Measurements from ENCODE around the gene CHI3L2.

The CHI3L2 gene

DNA sequence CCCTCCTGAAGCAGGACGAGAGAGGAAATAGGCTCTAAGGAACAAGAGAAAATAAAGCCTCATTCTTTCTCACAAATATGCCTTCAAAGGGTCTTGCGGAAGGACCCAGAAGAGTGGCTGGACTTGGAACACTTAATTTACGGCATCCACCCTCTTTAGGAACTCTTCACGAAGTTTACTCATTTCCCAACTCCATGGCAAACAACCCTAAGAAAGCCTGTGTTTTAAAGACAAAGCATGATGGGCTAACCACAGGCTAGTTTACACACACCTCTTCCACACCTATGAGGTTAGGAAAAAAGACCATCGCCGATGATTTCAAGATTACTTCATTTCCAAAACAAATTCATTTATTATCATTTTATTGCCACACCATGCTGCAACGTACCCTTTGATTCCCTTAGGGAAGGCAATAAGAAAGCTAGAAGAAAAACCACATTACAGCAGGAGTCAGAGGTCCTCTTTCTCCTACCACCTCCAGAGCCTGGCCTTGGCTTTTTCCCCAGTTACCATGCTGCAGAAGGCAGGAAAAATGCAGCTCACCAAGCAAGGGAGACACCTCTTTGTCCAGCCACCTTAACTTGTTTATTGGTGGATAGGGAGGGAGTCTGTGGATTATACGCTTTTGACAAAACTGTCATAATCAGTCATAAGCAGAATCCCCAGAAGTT is 29.6 kb downstream of the CHI3L2 start:
- no peak for DNase-seq

DNA sequence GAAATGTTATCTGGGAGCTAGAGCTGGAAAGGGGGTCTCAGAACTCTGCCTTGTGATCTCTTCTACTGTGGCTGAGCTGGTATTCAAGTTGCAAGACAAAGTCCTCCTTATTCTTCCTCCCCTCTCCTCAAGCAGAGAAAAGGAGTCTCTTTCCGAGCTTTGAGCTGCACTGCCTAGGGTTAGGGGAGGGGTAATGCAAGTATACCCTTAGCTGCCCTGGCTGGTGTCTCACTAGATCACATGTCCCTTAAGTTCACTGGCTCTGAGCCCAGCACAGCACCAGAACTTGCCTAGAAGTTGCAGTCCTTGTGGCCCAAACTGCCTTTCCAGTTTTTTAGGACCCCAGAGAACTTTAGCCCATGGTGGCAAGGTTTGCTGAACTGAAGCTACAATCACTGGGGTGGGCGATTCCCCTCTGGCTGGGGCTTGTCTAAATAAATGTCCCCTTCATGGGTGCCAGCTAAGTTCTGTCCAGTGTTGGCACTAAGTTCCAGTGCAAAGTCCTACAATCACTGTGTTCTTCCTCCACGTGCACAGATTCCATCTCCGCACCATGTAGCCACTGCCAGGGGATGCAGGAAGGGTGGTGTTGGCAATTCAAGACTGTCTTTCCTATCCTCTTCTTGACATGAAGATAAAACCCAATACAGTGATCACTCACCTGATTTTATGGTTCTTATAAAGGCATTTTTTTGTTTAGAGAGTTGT is 40.4 kb downstream of the CHI3L2 start:
- DNase-seq = no peak

DNA sequence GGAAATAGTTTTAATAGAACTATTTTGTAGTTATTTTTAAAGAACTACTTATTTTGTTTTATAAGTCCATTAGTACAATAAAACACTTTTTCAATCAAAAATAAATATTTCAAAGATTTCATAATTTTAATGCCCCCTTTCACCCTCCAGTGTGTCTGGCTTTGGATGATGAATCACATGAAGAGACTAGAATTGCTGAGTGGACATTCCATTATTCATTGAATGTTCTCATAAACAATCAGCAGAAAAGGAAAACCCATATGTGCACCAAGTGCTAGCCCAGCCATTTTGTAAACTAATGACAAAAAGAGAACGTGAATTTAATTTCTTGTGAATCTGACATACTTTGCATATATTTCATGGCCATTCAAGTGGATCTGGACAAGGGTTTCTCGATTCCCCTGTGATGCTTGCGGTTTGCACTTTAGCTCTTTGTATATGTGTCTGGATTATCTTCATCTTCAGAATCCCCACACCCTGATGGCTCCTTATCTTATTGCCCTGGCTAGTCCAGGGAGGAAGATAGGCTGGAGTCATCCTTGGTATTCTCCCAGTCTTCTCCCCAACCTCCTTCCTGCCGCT is 42.4 kb downstream of the CHI3L2 start:
- DNase-seq = no peak

DNA sequence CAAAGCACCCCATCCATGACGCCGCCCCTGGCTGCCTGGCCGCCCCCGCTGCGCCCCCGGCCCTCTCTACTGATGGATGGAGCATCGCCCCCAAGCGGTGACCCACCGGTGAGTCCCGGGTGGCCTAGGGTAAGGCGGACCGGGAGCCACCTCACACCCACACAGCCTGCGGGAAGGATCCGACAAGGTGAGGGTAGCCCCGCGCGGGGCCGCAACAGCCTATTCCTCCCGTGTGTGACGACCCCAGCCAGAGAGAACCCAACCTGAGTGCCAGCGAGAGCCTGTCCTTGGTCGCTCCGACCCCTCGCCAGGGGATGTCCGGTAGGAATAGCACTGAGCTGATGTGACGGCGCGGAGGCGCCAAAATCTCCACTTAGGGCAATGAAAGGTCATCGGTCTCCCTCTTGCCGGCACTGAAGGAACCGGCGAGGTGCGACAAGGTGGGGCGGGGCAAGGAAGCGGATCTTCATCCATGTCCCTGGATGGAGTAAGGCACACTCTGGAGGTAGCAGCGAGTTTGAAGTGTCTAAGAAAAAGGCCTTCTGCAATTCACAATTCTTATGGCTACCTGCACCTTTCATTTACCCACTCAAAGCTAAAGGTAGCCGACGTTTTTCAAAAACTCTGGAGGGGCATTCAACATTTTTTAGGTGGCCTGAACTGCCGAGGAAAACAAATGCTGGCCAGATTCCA is 43.4 kb downstream of the CHI3L2 start:
- DNase-seq = no peak

DNA sequence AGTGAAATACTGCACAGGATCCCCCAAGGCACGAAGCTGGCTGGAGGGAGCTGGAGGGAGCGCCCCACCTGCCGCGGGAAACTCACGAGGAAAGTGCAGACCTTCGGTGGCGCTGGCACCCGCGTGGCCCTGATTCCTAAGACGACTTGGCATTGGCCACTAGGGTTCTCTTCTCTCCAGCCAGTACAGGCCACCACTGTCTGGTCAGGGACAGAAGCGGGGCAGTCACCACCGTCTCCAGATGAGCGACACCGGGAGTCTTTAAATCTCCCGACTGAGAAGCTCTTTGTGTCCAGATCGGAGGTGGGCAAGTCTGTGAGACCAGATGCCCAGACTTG is 43.9 kb downstream of the CHI3L2 start:
- DNase-seq = no peak

DNA sequence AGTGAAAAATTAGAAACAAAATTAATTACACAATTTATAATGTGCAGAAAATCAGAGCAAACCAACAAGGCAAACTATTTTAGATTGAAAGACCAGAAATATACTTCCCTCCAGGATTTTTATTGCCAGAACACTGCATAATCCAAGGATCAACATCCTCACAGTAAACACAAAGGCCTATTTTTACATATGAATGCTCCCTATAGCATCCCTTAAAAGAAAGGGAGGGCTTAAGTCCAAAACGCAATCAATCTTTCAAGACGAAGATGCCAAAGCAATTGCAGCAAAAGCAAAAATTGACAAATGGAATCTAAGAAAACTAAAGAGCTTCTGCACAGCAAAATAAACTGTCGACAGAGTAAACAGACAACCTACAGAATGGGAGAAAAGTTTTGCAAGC is 44.6 kb downstream of the CHI3L2 start:
- no peak for DNase-seq

DNA sequence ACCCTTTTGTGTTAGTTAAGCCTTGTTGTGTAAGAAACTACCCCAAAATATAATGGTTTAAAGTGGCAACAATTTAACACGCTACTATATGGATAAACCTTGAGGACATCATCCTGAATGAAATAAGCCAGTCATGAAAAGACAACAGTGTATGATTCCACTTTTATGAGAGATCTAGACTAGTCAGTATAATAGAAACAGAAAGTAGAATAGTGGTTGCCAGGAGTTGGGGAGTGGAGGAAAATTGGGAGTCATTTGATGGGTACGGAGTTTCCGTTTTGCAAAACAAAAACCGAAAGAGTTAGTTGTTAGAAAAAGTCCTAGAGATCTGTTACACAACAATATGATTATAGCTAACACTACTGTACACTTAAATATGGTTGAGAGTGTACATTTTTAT is 47.1 kb downstream of the CHI3L2 start:
- peak in 1 of 2 donors; percentile 14 for DNase-seq

DNA sequence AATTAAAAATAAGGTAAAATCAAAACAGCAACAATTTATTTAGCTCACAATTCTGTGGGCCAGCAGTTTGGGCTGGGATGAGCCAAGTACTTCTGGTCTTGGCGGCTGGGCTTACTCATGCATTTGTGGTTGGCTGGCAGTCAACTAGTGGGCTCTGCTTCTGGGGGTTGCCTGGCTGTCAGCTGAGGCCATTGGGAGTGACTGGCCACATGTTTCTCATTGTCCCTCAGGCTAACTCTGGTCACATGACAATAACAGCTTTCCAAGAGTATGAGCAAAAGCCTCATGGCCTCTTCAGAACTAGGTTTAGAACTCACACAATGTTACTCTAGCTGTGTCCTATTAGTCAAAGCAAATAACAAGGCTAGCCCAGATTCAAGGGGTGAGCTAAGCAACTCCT is 47.6 kb downstream of the CHI3L2 start:
- no peak for DNase-seq

DNA sequence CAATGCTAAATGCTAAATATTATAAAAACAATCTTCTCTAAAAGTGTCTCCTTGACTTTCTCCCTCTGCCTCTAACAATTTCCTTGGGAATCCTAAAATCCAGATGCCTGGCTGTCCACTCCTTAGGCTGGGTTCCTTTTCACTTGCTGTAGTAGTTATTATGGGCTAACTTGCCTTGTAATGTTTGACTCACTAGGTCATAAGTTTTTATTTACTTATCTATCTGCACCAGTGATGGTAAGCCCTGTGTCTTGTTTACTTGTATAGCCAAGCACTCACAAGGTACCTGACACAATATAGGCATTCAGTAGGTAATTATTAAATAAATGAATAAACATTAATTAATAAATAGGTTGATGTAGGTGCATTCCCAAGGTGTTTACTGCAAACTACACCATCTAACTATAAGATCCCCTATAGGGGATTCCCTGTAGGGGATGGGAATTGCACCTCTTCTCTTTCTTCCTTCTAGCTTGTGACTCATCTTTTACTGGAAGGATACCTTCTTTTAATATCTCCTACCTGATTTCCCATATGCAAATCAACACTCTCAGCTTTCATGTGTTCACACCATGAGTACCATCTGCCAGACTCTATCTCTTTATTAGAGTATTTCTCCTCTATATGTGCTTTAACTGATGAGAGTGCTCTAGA is 48.4 kb downstream of the CHI3L2 start:
- DNase-seq = no peak

DNA sequence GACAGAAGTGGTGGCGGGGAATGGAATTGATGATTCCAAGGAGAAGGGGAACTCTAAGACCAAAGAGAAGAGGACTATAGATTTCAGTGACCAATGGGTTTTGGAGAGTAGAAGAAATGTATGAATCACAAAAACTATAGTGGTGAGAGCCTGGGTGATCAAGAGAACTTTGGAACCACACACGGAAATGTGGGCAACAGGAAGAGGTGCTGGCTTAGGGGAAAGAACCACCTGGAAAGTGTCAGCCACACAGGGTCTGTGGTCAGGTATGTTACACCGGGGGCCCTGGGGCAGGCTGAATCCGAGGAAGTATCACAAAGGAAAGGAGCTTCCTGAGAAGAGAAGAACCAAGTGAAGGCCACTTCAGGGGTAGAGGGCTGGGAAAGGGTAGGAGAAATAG is 51.6 kb downstream of the CHI3L2 start:
- no peak for DNase-seq

DNA sequence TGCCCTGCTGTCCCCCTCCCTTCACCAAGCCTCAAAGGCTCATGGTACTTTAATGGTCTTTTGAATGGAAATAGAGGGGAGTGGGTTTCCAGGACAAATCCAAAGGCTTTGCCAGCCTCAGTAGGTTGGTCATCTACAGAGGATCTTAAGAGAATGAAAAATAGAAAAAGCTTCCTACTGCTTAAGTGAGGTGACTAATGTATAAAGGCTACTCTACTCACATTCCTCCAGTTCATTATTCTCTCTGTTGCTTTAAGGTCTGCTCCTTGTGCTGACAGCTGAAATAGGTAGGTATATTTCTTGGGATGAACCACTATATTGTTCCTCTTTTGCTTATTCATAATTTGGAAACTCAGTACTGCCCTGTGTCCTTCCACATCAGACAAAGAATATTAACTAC is 52.8 kb downstream of the CHI3L2 start:
- DNase-seq = no peak

DNA sequence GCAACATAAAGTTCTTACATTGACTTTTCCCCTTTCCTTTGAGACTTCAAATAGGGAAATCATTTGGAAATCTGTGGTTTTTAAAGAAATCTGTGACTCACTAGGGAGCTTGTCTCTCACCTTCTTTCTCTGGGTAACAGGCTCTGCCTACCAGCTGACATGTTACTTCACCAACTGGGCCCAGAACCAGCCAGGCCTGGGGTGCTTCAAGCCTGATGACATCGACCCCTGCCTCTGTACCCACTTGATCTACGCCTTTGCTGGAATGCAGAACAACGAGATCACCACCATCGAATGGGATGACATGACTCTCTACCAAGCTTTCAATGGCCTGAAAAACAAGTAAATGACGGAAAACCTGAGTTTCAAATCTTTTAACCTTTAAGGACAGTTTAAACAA is 53.9 kb downstream of the CHI3L2 start:
- no peak for DNase-seq

DNA sequence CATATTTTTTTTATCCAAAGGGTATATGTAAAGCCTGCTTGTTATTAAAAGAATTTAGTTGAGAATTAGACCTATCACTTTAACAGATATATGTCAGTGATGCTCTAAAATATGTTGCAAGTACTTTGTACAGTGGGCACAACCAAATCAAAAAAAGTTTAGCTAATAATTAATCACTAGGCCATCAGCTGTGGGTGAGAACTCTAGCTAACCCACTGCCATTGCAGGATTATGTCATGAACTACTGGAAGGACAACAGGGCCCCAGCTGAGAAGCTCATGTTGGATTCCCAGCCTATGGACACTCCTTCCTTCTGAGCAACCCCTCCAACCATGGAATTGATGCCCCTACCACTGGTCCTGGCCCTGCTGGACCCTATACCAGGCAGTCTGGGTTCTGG is 56.3 kb downstream of the CHI3L2 start:
- no peak for DNase-seq

DNA sequence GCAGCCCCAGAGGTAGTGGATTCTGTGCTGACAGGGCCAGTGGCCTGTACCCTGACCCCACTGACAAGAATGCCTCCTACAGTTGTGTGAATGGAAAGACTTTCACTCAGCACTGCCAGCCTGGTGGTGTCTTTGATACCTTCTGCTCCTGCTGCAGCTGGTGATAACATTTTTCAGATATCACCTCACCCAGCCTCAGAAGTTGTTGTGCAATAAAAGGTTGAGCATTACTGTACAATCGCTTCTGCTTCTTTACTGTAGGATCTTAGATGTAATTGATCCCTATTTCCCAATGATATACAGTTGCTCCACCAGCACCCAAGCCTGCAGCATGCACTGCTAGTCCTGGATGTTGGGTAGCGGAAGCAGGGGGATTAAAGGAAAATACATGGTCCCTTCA is 58.4 kb downstream of the CHI3L2 start:
- no peak for DNase-seq

DNA sequence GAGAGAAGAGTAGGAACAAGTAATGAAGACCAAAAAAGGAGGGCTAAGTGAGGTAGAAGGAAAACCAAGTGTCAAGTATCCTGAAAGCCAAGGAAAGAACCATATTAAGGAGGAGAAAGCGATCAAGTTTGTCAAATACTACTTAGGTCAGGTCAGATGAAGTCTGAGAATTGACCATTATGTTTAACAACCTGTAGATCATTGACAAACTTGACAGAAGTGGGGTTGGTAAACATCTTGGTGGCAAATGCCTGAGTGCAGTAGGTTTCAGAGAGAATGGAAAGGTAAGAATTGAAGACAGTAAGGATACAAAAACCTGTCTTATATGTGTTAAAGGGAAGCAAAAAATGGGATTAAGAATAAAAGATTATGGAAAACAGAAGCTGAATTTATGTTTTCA is 59.4 kb downstream of the CHI3L2 start:
- no peak for DNase-seq

DNA sequence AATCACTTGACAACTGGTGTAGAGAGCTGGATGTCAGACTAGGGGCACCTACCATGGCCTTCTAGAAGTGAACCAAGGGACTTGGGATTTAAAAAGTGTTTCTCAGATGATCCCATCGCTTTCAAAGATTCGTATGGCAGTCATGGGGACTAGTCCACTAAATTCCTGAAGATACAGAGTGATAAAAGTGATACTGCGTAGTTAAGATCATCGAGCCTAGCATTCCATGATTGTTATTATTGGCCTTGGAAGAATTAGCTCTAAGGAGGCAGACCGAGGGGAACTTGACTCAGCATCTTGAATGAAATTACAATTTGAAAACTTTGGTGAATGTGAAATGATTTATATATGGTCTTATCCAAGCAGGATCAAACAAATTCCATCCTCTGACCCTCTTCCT is 61.9 kb downstream of the CHI3L2 start:
- no peak for DNase-seq

DNA sequence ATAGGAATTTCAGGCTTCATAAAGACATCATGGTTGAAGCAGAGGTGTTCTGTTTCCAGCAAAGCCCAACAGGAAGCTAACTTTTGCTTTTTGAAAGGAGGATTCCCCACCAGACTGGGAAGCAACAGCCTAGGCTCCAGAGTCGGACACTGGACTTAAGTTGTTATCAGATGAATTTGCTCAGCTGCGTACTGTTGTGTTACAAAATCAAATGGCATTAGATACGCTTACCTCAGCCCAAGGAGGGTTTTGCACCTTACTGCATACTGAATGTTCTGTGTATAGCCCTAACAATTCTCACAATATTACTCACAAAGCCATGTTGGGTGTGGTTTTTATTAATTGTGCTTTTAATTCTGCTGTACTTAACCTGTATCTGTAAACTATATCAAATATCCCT is 62.6 kb downstream of the CHI3L2 start:
- no peak for DNase-seq

DNA sequence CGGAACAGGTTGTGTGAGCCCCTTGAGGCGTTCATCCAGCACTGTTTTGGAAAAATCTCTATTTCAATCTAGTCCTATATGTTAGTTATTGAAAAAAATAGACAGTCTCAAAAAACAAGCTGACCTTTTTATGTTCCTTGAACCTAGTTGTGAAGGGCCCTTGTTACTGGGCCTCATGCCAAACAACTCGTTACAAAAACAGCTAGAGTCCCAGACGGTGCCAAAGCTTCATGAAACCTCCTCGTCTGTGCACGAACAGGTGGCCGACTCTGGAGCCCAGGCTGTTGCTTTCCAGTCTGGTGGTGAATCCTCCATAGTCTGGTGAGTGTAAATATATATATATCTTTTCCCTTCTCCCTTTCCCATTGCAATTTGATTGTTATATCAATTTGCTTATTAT is 63.1 kb downstream of the CHI3L2 start, which contains the start of gene CHIA:
Gene CHIA (plus strand): TSS at position 222 of the 400 bp plus-strand sequence. CDS start 19,617 bp downstream, outside the sequence.
- DNase-seq = no peak

Measured in CD4-positive, alpha-beta T cell treated with Interleukin-1 beta for 1 hour (primary cell).